A549 (cell line): ENCODE results near the gene ZRANB3. TPM values are rescaled to one million over a fixed set of nuclear protein-coding genes. Genes with fewer than 3 reads are reported as not detected.

Experiments
- ATAC-seq, 2 experiments: fragments of 200-7000 bp in 1 of 2; fragments of >200 bp in 1 of 2; cut with Nextera tagmentation in 1 of 2; cut with Tn5 transposase in 1 of 2; 3 replicates each; pipeline versions ENCODE4 v1.8.0 to v1.9.1; 2018 to 2020; ENCODE audit warnings: mild to moderate bottlenecking in 1 of 2, moderate library complexity in 1 of 2
- CTCF ChIA-PET: fragments of 300-600 bp; sonication (Branson Sonifier 250); formaldehyde crosslinking; extraction: SDS; loops from one replicate; lab custom pipeline; 2021; ENCODE audit warnings: antibody characterized with exemption, inconsistent platforms; lab: Yijun Ruan, JAX
- POLR2A ChIA-PET: fragments of 350-600 bp; formaldehyde crosslinking; extraction: SDS; loops from one replicate; lab custom pipeline; 2021; ENCODE audit warnings: antibody characterized with exemption, inconsistent platforms; lab: Yijun Ruan, JAX
- DNase-seq, 2 experiments: peaks; one replicate each; pipeline versions ENCODE4 v3.0.0 to v3.0.0-alpha.2; 2011 to 2016; ENCODE audit warnings: low read depth in 1 of 2, low spot score in 1 of 2
- FAIRE-seq: peaks from 2 replicates; lab custom pipeline; 2011; peaks lifted over from hg19 to GRCh38; lab: Jason Lieb, UNC
- H3K27ac ChIP-seq, 2 experiments: fragments of >200 bp; sonication (Bioruptor Twin); formaldehyde crosslinking; 3 replicates each; pipeline ENCODE4 v1.5.1; 2016 to 2017
- H3K4me1 ChIP-seq: fragments of >200 bp; sonication (Bioruptor Twin); formaldehyde crosslinking; 3 replicates; pipeline ENCODE4 v1.6.1; 2016
- H3K4me2 ChIP-seq: fragments of >200 bp; sonication (Bioruptor Twin); formaldehyde crosslinking; 3 replicates; pipeline ENCODE4 v1.6.1; 2016
- H3K4me3 ChIP-seq: fragments of >200 bp; sonication (Bioruptor Twin); formaldehyde crosslinking; 3 replicates; pipeline ENCODE4 v1.5.1; 2016
- H3K9me3 ChIP-seq: fragments of >200 bp; sonication (Bioruptor Twin); formaldehyde crosslinking; 3 replicates; pipeline ENCODE4 v1.6.1; 2016
- ATOH8 ChIP-seq: fragments of 250-450 bp; sonication (Bioruptor Pico); IDR thresholded peaks from 2 replicates; pipeline ENCODE4 v1.5.0; 2020; ENCODE audit warnings: low read depth, mild to moderate bottlenecking, moderate library complexity
- BCL3 ChIP-seq: fragments of >200 bp; sonication (Bioruptor Twin); formaldehyde crosslinking; IDR thresholded peaks from 3 replicates; pipeline ENCODE4 v1.6.1; 2016
- CBX2 ChIP-seq: fragments of 200-600 bp; sonication (generic); IDR thresholded peaks from 2 replicates; pipeline ENCODE4 v1.6.1; 2016; ENCODE audit warnings: low read depth, mild to moderate bottlenecking, borderline replicate concordance
- CHD4 ChIP-seq: fragments of 200-600 bp; sonication (generic); IDR thresholded peaks from 2 replicates; pipeline ENCODE4 v1.6.1; 2016; ENCODE audit warnings: antibody characterized with exemption, mild to moderate bottlenecking, borderline replicate concordance
- E2F6 ChIP-seq: IDR thresholded peaks from 2 replicates; pipeline ENCODE4 v1.6.1; 2012; ENCODE audit warnings: low read depth, borderline replicate concordance
- EHF ChIP-seq: fragments of 250-450 bp; sonication (Bioruptor Pico); IDR thresholded peaks from 2 replicates; pipeline ENCODE4 v1.5.0; 2020; ENCODE audit warnings: mild to moderate bottlenecking
- GATA3 ChIP-seq: IDR thresholded peaks from 2 replicates; pipeline ENCODE4 v1.6.1; 2012; ENCODE audit warnings: borderline replicate concordance
- HES2 ChIP-seq: fragments of >200 bp; sonication (Bioruptor Twin); formaldehyde crosslinking; IDR thresholded peaks from 2 replicates; pipeline ENCODE4 v1.6.1; 2016
- HEYL ChIP-seq: fragments of 250-450 bp; sonication (Bioruptor Pico); IDR thresholded peaks from 2 replicates; pipeline ENCODE4 v1.8.0; 2021; ENCODE audit warnings: mild to moderate bottlenecking, moderate library complexity
- HMGXB4 ChIP-seq: fragments of 250-450 bp; sonication (Bioruptor Pico); IDR thresholded peaks from 2 replicates; pipeline ENCODE4 v1.5.0; 2021; ENCODE audit warnings: mild to moderate bottlenecking, moderate library complexity, borderline replicate concordance
- HOXA7 ChIP-seq: fragments of 250-450 bp; sonication (Bioruptor Pico); IDR thresholded peaks from 2 replicates; pipeline ENCODE4 v1.5.0; 2020; ENCODE audit warnings: mild to moderate bottlenecking, moderate library complexity
- HOXB13 ChIP-seq: fragments of 250-450 bp; sonication (Bioruptor Pico); IDR thresholded peaks from 2 replicates; pipeline ENCODE4 v1.5.0; 2020; ENCODE audit warnings: low read depth, mild to moderate bottlenecking, moderate library complexity
- MAX ChIP-seq: IDR thresholded peaks from 2 replicates; pipeline ENCODE4 v1.6.1; 2012
- MAZ ChIP-seq: fragments of 150-350 bp; IDR thresholded peaks from 2 replicates; pipeline ENCODE4 v1.6.1; 2014; ENCODE audit warnings: antibody characterized with exemption, low read depth, low read length, borderline replicate concordance
- MYC ChIP-seq: IDR thresholded peaks from 2 replicates; pipeline ENCODE4 v1.6.1; 2012; ENCODE audit warnings: mild to moderate bottlenecking, inconsistent platforms, low read length, improper control_type of control experiment, borderline replicate concordance
- NR3C1 ChIP-seq: fragments of >200 bp; sonication (Bioruptor Twin); formaldehyde crosslinking; IDR thresholded peaks from 3 replicates; pipeline ENCODE4 v1.6.1; 2017
- PBX3 ChIP-seq: IDR thresholded peaks from 2 replicates; pipeline ENCODE4 v1.6.1; 2012
- PHF8 ChIP-seq: fragments of 200-600 bp; sonication (generic); IDR thresholded peaks from 2 replicates; pipeline ENCODE4 v1.6.1; 2016; ENCODE audit warnings: low read depth, mild to moderate bottlenecking, antibody characterized with exemption, moderate library complexity, borderline replicate concordance
- RAD21 ChIP-seq, 2 experiments: fragments of >200 bp in 1 of 2; sonication (Bioruptor Twin) in 1 of 2; formaldehyde crosslinking in 1 of 2; IDR thresholded peaks in 1 of 2; conservative IDR thresholded peaks in 1 of 2; 2 replicates in 1 of 2; 3 replicates in 1 of 2; pipeline ENCODE4 v1.6.1; 2012 to 2018; ENCODE audit warnings: inconsistent platforms in 1 of 2
- RNF2 ChIP-seq: fragments of 200-600 bp; sonication (generic); IDR thresholded peaks from 2 replicates; pipeline ENCODE4 v1.6.1; 2016; ENCODE audit warnings: low read depth, mild to moderate bottlenecking, antibody characterized with exemption, moderate library complexity, borderline replicate concordance
- SMC3 ChIP-seq: fragments of >200 bp; sonication (Bioruptor Twin); formaldehyde crosslinking; IDR thresholded peaks from 3 replicates; pipeline ENCODE4 v1.6.1; 2018; ENCODE audit warnings: inconsistent platforms
- USF2 ChIP-seq: fragments of 450-650 bp; IDR thresholded peaks from 2 replicates; pipeline ENCODE4 v1.6.1; 2014; ENCODE audit warnings: antibody characterized with exemption
- ZC3H11A ChIP-seq: fragments of 450-650 bp; IDR thresholded peaks from 2 replicates; pipeline ENCODE4 v1.6.1; 2014; ENCODE audit warnings: antibody characterized with exemption, mild to moderate bottlenecking
- ZFP36 ChIP-seq: fragments of 450-650 bp; IDR thresholded peaks from 2 replicates; pipeline ENCODE4 v1.6.1; 2014; ENCODE audit warnings: borderline replicate concordance; ENCODE audit not compliant: partially characterized antibody
- ZNF302 ChIP-seq: fragments of 250-450 bp; sonication (Bioruptor Pico); IDR thresholded peaks from 2 replicates; pipeline ENCODE4 v1.9.0; 2021; ENCODE audit warnings: inconsistent platforms, mild to moderate bottlenecking, moderate library complexity
- WGBS: methylation state at CpG from one replicate; pipeline ENCODE4 v1.1.6; 2017; ENCODE audit errors: missing lambda C conversion rate; 5-methylcytosine and 5-hydroxymethylcytosine counted together
- polyA plus RNA-seq, 4 experiments: library from polyadenylated mRNA; depleted of rRNA in 3 of 4; stranded (reverse); fragments of >200 nt; fragmentation: RNase III in 1 of 4; extraction: RNeasy Plus Mini Kit Qiagen cat#74134 plus additional on column Dnase treatment in 1 of 4; gene quantifications; 2 replicates in 3 of 4; 3 replicates in 1 of 4; pipeline ENCODE4 v1.2.3, GENCODE V29; 2011 to 2017

Gene ZRANB3
- polyA plus RNA-seq, 2 of the 4 experiments (the other 2 are of a cell fraction), result 6.2 to 12.4 TPM

GRCh38 chr2:135095591-135095990 is 435.4 kb downstream of the ZRANB3 start:
- no peak overlapping the region for H3K27ac ChIP-seq
- POLR2A ChIA-PET, result no interaction called here
- ATAC-seq (no peak), FAIRE-seq (no peak), DNase-seq (no peak)
- CTCF ChIA-PET, result no interaction called here
- no peak overlapping the region for H3K4me2 ChIP-seq
- H3K4me3 ChIP-seq, result no peak overlapping the region
- 93% methylated on average over 3 of the region's 3 CpGs for WGBS
- no peaks in the 10 kb centered on the region for H3K9me3 ChIP-seq
- TF ChIP-seq HMGXB4 (CRISPR knock-in tag) (no peak), PBX3 (no peak), ZC3H11A (no peak), CBX2 (no peak), HOXA7 (CRISPR knock-in tag) (no peak), MAX (no peak), RNF2 (no peak), CHD4 (no peak), USF2 (no peak), ATOH8 (no peak), MAZ (no peak), EHF (CRISPR knock-in tag) (no peak), ZNF302 (CRISPR knock-in tag) (no peak), NR3C1 (no peak), HES2 (no peak), SMC3 (no peak), GATA3 (no peak), BCL3 (no peak), MYC (no peak), ZFP36 (no peak)
- peaks cover 34% of the 10 kb centered on the region for H3K4me1 ChIP-seq

GRCh38 chr2:135094508-135094907 is 436.5 kb downstream of the ZRANB3 start:
- ATAC-seq, result no peak
- H3K4me3 ChIP-seq, result no peak overlapping the region
- POLR2A ChIA-PET, result no interaction called here
- 85% methylated on average over 2 of the region's 2 CpGs for WGBS
- no peak for TF ChIP-seq HEYL (CRISPR knock-in tag)
- TF ChIP-seq ATOH8, result no peak
- no peak for TF ChIP-seq PHF8
- no peak for TF ChIP-seq E2F6
- no peak for TF ChIP-seq HOXB13 (CRISPR knock-in tag)
- no peak for TF ChIP-seq RAD21 (conservative IDR thresholded peaks at IDR 0.05 in 1 of 2, IDR thresholded peaks at IDR 0.05 in 1 of 2)
- TF ChIP-seq MYC, result no peak
- TF ChIP-seq CHD4, result no peak
- no peak for TF ChIP-seq MAX
- no peak for TF ChIP-seq ZNF302 (CRISPR knock-in tag)
- peaks cover 38% of the 10 kb centered on the region for H3K4me1 ChIP-seq
- CTCF ChIA-PET, result interaction anchor here (1.7 kb wide), 1 partner anchor 91 kb away, joined by 3 read pairs; no protein-coding TSS in a partner anchor
- H3K27ac ChIP-seq, result no peak overlapping the region
- no peaks in the 10 kb centered on the region for H3K9me3 ChIP-seq
- no peak for DNase-seq
- H3K4me2 ChIP-seq, result no peak overlapping the region
- no peak for FAIRE-seq
